Stimulated activated CD4-positive, alpha-beta T cell treated with anti-CD3 and anti-CD28 coated beads, Interleukin-15, amount 100 ng/mL, for 48 hours (primary cell): ENCODE measurements around the gene THAP10.
A peak's percentile ranks its signal among the peaks of the same experiment; 100 is the strongest.

Experiments
- DNase-seq, 2 donors: peaks; one replicate each; pipeline ENCODE4 v3.0.0-alpha.2; 2020; ENCODE audit warnings: low read depth in 2 of 2

The THAP10 gene

GRCh38 chr15:70853973-70854665 is 38.1 kb downstream of the THAP10 start, which contains the start of gene LARP6:
Gene LARP6 (minus strand): TSS chr15:70854157. CDS start chr15:70854088, 69 bp downstream.
- DNase-seq, result peak in 1 of 2 donors; percentile 7

DNA sequence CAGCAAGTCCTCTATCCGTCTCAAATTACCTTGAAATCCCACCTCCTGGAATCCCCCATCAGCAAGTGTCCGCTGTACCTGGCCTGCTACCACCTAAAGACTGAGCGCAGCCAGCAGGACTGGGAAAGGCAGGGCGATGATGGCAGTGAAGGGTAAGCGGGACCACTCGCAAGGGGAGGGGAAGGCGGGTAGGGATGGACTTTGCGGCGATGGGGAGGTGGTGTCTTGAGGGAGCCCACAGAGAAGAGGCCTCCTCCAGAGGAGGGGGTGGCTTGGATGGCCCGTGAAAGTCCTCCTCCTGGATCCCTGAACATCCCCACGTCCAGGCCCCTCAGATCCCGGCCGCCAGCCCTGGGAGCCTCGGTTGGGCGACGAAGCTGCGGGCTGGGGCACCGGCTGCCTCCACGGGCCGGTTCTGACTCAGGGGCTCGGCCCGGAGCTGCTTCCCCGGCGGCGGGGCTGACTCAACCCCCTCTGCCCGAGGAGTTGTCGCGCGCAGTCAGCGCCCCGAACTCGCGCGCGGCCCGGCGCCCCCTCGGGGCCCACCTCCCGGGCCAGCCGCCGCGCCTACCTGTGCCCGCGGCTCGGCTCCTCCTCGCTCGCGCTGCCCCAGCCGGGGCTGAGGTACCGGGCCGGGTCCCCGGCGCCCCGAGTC is 38.8 kb downstream of the THAP10 start:
- no peak for DNase-seq

DNA sequence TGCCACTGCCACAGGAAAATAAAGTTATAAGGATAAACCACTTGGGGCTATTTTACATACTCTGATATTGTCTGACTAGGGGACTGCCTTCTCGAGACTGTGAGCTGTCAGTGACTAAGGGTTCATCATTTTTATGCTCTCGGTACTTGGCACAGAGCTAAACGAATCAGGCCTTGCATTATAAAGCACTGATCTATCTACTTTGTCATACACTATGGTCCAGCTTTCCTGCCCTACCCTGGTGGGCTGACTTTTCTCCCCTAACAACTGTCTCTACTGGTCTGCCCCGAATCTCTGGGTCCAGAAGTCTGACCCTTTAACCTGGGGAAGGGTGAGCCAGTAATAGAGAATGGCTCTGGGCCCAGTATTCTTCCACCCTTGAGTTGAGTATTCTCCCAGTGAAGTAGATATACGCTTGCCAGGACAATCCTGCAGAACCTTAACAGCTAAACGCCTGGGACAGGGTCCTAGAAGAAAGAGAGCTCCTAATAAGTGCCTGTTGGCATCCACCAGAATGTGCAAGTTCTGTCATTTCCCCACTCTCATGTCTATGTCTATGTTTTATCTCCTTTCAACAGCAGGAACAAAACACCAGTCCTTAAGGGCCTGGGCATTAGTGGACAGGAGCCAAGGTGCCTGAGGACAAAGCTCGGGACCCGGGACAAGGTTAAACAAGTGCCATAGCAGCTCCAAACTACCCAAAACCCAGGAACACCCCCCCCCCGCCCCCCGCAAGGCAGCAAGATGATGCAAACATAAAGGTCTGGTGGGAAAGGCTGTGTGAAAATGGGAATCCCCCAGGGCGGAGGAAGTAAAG is 39.5 kb downstream of the THAP10 start:
- no peak for DNase-seq

GRCh38 chr15:70851889-70852288 is 40.3 kb downstream of the THAP10 start:
- DNase-seq, result no peak

DNA sequence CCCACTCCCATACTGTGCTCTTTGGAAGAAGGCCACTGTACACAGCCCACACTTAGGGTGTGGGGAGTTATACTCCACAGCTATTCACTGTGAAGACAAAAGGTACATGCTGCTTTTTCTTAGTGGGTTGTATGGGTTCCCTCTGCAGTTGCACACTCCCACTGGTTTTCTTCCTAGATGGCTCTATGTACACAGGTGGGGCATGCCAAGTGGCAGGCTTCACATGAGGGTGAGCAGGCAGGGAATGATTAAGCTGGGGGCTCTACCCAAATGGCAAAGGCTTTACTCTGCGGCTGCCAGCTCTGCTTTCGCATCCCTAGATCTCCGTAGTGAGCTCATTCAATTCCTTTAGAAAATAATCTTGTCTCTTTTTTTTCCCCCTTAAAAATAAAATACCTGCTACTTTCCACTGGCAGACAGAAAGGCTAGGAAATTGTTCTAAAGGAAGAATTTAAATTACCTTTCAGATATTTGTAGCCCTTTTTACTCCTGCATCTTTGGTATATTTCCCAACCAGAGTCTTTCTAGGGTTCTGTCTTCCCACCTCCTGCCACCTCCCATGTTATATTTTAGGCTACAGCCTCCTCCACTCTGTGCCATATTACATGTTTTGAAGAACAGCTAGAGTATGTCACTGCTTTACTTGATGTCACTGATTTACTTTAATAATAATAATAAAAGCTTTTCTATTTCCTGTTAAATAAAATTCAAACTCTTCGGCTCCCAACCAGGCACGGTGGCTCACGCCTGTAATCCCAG is 46.5 kb downstream of the THAP10 start:
- DNase-seq, result no peak

DNA sequence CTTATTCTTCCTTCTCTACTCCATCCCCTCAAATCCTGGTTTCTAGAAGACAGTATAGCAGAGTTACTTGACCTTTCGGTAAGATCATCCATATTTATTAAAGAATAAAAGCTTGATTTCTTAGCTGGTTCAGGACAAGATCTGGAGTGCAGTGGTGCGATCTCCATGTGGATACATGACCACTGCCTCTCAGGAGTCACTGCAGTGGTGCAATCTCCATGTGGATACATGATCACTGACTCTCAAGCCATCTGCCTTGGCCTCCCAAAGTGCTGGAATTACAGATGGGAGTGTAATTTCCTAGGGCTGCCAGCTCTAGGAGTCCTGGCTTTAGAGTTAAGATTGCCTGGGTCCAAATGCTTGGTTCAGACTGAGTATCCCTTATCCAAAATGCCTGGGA is 54.8 kb downstream of the THAP10 start:
- no peak for DNase-seq

DNA sequence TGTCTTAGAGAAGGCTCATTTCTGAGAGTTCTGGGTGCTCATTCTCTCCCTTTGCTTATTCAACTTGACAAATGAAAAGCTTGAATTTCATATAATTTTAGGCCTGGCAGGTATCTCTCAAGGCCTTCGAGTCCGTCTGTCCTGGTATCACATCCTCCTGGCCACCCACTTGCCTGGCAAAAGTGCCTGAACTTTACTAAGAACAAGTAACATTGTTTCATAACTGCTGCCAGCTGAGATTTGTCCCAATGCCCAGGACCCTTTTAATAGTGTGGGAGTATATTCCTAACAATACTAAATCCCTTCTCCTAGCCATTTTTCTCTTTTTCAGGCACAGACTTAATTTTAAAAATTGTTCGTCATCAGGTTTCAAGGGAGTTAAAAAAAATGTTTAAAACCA is 56.4 kb downstream of the THAP10 start:
- DNase-seq, result no peak

- DNase-seq, result no peak
Observed at GRCh38 chr15:70835415-70835814, 56.8 kb downstream of the THAP10 start.

DNA sequence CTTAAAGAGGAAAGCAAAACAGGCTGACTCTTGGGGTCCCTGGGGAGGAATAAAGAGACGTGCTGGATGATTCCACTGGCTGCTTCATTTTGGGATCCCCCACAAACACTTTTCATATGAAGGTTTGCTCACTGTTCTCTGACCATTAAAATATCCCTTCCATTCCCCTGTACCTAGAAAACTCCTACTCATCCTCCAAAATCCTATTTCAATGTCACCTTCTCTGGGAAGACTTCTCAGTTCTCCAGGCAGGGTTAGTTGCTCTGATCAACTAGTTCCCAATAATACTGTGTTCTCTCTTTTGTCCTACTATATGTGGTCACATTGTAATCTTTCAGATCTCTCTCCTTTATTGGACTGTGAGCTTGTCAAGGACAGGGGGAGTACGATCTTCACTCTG is 57.2 kb downstream of the THAP10 start:
- DNase-seq, result no peak

DNA sequence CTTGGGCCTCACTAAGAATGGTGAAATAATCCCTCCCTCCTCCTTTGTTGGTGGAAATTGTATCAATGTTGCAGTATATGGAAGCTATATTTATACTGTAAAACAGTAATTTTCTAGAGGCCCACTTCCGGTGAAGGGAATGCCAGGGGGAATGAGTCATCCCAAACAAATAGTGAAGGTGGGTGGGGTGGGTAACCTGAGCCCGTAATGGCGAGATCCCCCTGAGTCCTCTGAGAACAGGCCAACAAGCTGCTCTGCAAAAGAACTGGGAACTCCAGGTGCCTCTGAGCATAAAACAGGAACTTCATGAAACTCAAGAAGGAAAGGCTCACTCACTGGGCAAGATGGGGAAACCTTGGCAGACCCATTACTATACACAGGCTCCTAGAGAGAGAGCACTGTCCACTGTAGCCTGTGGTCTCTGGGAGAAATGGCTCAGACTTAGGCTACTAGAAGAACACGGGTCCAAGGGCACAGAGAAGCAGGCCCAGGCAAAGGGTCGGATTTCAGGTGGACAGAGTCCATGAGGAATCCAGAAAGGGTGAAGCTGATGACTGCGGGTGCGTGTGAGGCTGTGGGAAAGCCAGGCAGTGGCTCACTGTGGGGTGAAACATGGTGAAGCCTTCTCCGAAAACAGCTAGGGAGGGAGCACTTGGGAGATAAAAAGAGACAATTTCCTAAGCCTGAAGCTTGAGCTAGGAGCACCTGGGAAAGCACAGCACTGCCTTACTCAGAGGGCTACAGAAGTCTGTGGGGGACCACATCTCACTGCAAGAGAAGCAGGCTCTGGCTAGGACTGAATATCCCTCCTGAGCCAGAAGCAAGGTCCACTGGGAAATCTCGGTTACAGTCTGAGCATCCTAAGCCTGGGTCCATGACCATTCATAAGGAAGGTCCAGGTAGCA is 58.1 kb downstream of the THAP10 start:
- DNase-seq, result no peak

DNA sequence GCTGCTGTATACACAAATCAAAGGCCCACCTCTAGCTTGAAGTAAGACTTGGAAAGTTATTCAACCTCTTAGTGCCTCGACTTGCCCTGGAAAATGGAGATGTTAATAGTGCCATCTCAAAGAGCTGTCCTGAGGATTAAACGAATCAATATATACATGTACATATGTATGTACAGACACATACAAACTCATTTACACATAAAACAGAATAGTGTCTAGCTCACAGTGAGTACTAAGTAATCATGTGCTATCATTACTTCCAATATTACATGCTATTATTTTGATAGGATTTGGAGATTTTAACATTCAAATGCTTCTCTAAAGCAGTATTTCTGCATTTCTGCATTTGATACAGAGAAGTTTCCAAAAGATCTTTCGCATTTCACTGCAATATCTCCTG is 58.8 kb downstream of the THAP10 start:
- no peak for DNase-seq

DNA sequence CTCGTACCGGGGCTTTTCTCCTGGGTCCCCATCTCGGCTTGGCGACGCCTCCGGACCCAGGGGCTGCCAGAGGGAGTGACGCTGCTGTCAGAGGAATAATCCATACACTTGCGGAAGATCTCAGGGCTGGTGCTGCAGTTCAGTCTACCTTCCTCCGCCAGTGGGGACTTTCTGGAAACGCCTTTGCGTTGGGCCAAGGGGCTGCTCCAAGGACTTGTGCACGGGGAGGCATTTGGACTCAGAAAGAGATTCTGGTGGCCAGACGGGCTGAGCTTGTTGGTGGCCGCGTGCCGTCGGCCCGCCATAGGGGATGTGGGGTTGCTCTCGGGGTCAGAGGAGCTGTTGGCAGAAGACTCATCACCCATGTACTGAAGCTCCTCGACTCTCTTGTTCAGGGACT is 60.1 kb downstream of the THAP10 start:
- no peak for DNase-seq
